HG02571 (cell line): ENCODE data around the gene REM2.

Source experiments
- ATAC-seq: cut with Tn5 transposase; IDR thresholded peaks from one replicate; pipeline ENCODE4 v1.9.1; 2021; ENCODE audit warnings: mild to moderate bottlenecking, moderate library complexity; ENCODE audit not compliant: unreplicated experiment

REM2 gene

DNA sequence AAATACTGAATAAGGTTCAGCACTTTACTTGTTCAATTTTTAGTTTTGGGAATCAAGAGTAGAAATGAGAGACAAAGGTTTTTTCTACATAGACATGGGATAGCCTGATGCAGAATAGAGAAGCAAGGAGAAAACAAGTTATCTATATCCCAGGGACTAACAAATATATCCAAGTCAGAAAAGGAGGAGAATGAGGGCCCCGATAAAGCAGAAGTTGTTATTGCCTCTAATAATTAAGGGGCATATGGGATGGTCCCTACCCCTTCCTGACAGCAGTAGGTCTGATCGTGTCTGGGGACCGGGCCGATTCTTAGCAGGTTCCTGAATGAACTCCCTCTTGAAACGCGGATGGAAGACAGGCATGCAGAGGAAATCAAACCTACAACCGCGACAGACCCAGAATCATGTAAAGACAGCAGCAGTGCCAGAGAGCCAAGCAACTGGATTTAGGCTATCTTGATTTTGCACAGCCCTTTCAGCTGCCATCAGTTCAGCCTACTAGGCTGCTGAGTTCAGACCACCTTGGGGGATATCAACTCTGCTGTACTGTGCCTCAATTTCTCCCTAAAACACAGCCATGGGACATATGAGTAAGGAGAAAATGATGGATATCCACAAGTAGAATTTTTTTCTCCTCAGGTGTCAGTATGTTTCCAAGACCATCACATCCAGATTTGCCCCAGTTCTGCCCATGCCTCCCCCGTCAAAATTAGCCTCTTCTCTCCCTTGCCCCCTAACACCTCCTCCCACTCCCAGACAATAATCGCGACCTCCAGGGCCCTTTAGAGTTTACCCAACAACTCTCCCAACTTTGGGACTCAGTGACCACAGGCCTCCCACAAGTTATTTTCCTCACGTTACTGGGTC is 45.4 kb downstream of the REM2 start:
- ATAC-seq = no peak

DNA sequence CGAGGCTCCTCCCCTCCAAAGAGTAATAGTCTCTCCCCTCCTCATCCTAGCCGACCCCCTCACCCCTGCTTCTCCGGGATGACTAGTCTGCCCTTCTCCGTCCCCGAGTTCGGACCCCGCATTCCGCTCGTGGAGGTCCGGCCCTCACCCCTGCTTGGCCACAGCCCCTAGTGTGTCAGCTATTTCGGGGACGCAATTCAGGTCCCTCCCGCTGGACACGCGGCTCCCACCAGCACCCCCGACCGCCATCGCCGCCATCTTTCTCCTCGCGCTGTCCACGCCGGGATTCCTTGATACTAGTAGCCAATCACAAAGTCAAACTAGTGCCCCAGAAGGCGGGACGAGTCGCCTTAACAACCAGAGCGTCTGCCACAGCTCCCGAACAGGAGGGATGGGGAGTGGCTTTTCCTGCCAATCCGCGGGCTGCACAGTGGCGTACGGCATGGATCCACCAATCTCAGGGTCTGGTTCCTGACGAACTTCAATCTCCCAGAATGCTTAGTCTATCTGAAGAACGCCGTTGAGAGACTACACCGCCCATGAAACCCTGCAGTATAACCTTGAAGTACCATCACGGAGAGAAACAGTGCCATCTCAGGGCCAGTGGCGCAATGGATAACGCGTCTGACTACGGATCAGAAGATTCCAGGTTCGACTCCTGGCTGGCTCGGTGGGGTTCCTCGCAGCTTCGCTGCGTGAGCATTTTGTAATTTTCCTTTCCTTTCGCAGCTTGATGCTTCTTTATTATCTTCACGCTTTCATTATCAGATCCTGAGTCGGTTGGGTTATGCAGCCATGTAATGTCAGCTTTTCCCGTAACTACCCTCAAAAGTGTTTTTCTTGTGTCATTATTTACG is 46.3 kb downstream of the REM2 start, which contains the start of gene PRMT5:
PRMT5 (minus strand) TSS at position 273 of the 857 bp plus-strand sequence; CDS start at position 258, 15 bp downstream.
- ATAC-seq = peak; percentile 94

GRCh38 chr14:22929961-22930364 is 46.9 kb downstream of the REM2 start:
- ATAC-seq = no peak

DNA sequence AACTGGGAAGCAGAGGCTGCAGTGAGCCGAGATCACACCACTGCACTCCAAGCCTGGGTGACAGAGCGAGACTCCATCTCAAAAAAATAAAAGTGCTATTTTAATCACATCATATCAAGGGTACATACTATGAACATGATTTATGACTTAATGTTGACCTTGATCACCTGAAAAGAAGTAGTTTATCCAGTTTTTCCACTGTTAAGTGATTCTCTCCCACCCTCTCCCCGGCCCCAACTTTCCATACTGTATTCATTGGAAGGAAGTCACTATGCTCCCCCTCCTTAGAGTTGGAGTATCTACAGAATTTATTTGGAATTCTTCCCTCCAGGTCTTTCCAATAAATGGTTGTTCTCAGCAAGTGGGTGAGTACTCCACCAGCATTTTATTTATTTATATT is 49.1 kb downstream of the REM2 start:
- ATAC-seq = no peak

DNA sequence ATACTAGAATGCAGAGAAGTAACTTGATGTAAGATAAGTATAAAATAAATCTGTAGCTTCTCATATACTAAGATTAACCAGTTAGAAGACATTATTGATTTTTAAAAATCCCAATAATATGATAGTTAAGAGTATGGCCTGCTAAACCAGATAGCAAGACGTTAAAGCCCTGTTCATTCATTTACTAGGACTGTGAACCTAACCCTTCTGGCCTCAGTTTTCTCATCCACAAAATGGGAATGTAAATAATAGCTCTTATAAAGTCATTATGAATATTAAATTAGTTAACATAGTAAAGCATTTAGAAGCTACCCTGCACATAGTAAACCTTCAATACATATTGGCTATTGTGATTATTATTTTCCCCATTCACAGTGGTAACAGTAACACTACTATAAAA is 52.1 kb downstream of the REM2 start:
- ATAC-seq = no peak
